ENCODE data around the gene PRR13. TPM values are rescaled to one million over a fixed set of nuclear protein-coding genes. Genes with fewer than 3 reads are reported as not detected.
A peak's percentile ranks its signal among the peaks of the same experiment; 100 is the strongest.

PRR13 gene
- polyA plus RNA-seq, 1 of the 3 experiments (the other 2 are of a cell fraction): 58.5 TPM

GRCh38 chr12:53492188-53492587 is 50.7 kb downstream of the PRR13 start (continued):
- TF ChIP-seq IRF3 (IDR thresholded peaks at IDR 0.05; ENCODE audit: low read depth, low read length) (no peak), RAD21 (IDR thresholded peaks at IDR 0.05; ENCODE audit: low read length) (no peak), RXRA (IDR thresholded peaks at IDR 0.05; ENCODE audit: borderline replicate concordance, low read depth) (no peak), FOXM1 (IDR thresholded peaks at IDR 0.05; ENCODE audit: low read depth) (no peak), RCOR1 (IDR thresholded peaks at IDR 0.05; ENCODE audit: low read length) (no peak), ELF1 (IDR thresholded peaks at IDR 0.05) (no peak), YY1 (IDR thresholded peaks at IDR 0.05; ENCODE audit: low read depth) (no peak), GABPA (IDR thresholded peaks at IDR 0.05; ENCODE audit: low read depth) (no peak), NFIC (IDR thresholded peaks at IDR 0.05; ENCODE audit: borderline replicate concordance) (no peak), SMC3 (IDR thresholded peaks at IDR 0.05; ENCODE audit: low read depth, low read length) (no peak), REST (IDR thresholded peaks at IDR 0.05; ENCODE audit: low read depth, low read length) (no peak)

DNA sequence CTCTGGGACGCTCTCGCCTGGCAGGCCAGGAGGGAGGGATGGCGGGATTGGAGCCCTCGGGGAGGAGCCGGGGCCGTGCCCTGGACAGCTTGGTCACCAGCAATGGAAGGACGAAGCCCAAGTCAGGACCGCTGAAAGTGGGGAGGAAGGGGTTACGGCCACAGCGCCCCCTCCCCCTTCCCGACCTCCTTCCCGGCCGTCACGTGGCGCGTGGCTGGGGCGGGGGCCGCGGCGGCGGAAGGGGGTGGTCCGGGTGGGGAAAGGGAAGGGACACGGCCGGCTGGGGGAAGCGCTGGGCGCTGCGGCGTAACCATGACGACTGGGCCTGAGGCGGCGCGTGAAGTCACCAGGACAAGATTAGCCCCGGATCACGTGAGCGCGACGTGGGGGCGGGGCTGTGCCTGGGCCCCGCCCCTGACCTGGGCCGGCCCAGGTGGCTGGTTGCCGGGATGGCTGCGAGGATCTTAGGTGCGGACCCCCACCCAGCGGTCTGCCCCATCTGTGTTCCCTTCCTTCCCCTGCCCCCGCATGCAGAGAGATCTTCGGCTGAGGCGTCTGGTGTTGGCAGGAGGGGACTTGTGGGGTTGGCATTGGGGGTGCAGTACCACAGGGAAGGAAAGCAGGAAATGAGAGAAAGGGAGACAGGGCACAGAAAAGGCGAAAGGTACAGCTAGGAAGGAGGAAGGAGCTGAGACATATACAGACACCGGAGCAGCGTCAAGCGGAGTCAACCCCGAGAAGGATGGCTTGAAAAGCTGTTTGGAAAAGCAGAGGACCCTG is 51.5 kb downstream of the PRR13 start:
- H3K4me1 ChIP-seq (ENCODE audit: control insufficient read depth in 1 of 2, insufficient read depth in 2 of 2, low read depth in 1 of 2, low read length in 1 of 2): peaks cover 24 to 36% of the 10 kb centered on the region in 2 experiments
- H3K9me3 ChIP-seq: no peaks in the 10 kb centered on the region
- peak overlapping the region; percentile 47 to 57 for H3K4me3 ChIP-seq (ENCODE audit: low read depth in 2 of 2, low read length in 1 of 2)
- peak overlapping the region; percentile 63 to 94 for H3K27ac ChIP-seq (ENCODE audit: low read depth in 2 of 2, low read length in 1 of 2)
- H3K9me2 ChIP-seq: no peaks in the 10 kb centered on the region
- H3K36me3 ChIP-seq (replicated peaks in 1 of 2; ENCODE audit: control insufficient read depth in 1 of 2, insufficient read depth in 2 of 2, low read length in 1 of 2): peaks cover 3 to 8% of the 10 kb centered on the region in 2 experiments
- peak; percentile 97 for DNase-seq
- peak overlapping the region; percentile 72 for H2AFZ ChIP-seq (ENCODE audit: low read depth)
- peak overlapping the region; percentile 63 for H3K9ac ChIP-seq
- ChIA-PET CTCF (interaction anchor here (0.9 to 2.4 kb wide), 9 partner anchors 11 to 193 kb away, joined by 4 to 14 read pairs (median 7); partner anchors contain the start of gene MYG1), POLR2A (interaction anchor here (0.5 to 4.5 kb wide), 8 partner anchors 8 to 194 kb away, joined by 3 to 28 read pairs (median 4); partner anchors contain the start of genes AAAS, MYG1 and TARBP2)
- no peaks in the 10 kb centered on the region for H3K27me3 ChIP-seq (ENCODE audit: insufficient read depth)
- peak overlapping the region; percentile 80 for H3K4me2 ChIP-seq
- H3F3A ChIP-seq (replicated peaks; ENCODE audit: insufficient read depth): peaks cover 33% of the 10 kb centered on the region
- no peaks in the 10 kb centered on the region for H4K20me1 ChIP-seq (ENCODE audit: insufficient read depth)
- 3% methylated on average over 19 of the region's 52 CpGs for WGBS (ENCODE audit: low lambda C conversion rate)
- peaks cover 58% of the 10 kb centered on the region for H3K79me2 ChIP-seq (ENCODE audit: insufficient read depth)
- TF ChIP-seq RXRA (IDR thresholded peaks at IDR 0.05; ENCODE audit: borderline replicate concordance, low read depth) (no peak), REST (IDR thresholded peaks at IDR 0.05; ENCODE audit: low read depth, low read length) (no peak), NFIC (IDR thresholded peaks at IDR 0.05; ENCODE audit: borderline replicate concordance) (no peak), GATA2 (CRISPR knock-in tag; IDR thresholded peaks at IDR 0.05) (no peak), ELF1 (IDR thresholded peaks at IDR 0.05) (no peak; the same call in 1 of the 2 replicates), FOSL2 (IDR thresholded peaks at IDR 0.05; ENCODE audit: borderline replicate concordance, low read depth) (no peak), RFX5 (IDR thresholded peaks at IDR 0.05; ENCODE audit: low read length) (no peak), POLR2AphosphoS5 (IDR thresholded peaks at IDR 0.05; ENCODE audit: low read depth, low read length) (peak; percentile 79), CHD2 (IDR thresholded peaks at IDR 0.05; ENCODE audit: low read length, partially characterized antibody) (peak; percentile 80), MEF2A (IDR thresholded peaks at IDR 0.05; ENCODE audit: borderline replicate concordance, low read depth) (no peak; the same call in 1 of the 2 replicates), TCF12 (IDR thresholded peaks at IDR 0.05) (no peak)
- TF ChIP-seq, protein P1, sequence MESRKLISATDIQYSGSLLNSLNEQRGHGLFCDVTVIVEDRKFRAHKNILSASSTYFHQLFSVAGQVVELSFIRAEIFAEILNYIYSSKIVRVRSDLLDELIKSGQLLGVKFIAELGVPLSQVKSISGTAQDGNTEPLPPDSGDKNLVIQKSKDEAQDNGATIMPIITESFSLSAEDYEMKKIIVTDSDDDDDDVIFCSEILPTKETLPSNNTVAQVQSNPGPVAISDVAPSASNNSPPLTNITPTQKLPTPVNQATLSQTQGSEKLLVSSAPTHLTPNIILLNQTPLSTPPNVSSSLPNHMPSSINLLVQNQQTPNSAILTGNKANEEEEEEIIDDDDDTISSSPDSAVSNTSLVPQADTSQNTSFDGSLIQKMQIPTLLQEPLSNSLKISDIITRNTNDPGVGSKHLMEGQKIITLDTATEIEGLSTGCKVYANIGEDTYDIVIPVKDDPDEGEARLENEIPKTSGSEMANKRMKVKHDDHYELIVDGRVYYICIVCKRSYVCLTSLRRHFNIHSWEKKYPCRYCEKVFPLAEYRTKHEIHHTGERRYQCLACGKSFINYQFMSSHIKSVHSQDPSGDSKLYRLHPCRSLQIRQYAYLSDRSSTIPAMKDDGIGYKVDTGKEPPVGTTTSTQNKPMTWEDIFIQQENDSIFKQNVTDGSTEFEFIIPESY (IDR thresholded peaks at IDR 0.05; ENCODE audit: borderline replicate concordance, low read depth): no peak
